Measurements from ENCODE around the gene EPGN.

Gene EPGN

GRCh38 chr4:74344031-74344430, 35.8 kb downstream of the EPGN start:
- DNase-seq, result no peak

GRCh38 chr4:74353858-74354257, 45.6 kb downstream of the EPGN start:
- DNase-seq, result peak; percentile 75

- DNase-seq, result no peak
Measured at GRCh38 chr4:74357965-74358364, 49.7 kb downstream of the EPGN start.

GRCh38 chr4:74361671-74362070, 53.4 kb downstream of the EPGN start:
- DNase-seq, result peak; percentile 20

GRCh38 chr4:74362347-74362746, 54.1 kb downstream of the EPGN start:
- peak; percentile 20 for DNase-seq

- DNase-seq, result peak; percentile 69
Measured at GRCh38 chr4:74364256-74364651, 56.0 kb downstream of the EPGN start.

- DNase-seq, result peak; percentile 85
Measured at GRCh38 chr4:74364652-74365491, 56.6 kb downstream of the EPGN start, which contains the start of gene EREG. Gene EREG, plus strand, starts transcription at chr4:74365145. Its CDS starts 164 bp downstream, at chr4:74365309.

GRCh38 chr4:74365761-74366160, 57.5 kb downstream of the EPGN start:
- DNase-seq, result peak; percentile 64
